ENCODE data around the gene GPC1.

Gene GPC1

GRCh38 chr2:240440704-240441320, 5.3 kb downstream of the GPC1 start:
- no peak for DNase-seq (ENCODE audit: low read depth in 1 of 2, low spot score in 1 of 2)

GRCh38 chr2:240441326-240441992, 6.0 kb downstream of the GPC1 start:
- DNase-seq (ENCODE audit: low read depth in 1 of 2, low spot score in 1 of 2): no peak

- DNase-seq (ENCODE audit: low read depth in 1 of 2, low spot score in 1 of 2): no peak
Measured at GRCh38 chr2:240441993-240442411, 6.5 kb downstream of the GPC1 start.

- DNase-seq (ENCODE audit: low read depth in 1 of 2, low spot score in 1 of 2): no peak
Measured at GRCh38 chr2:240442891-240443715, 7.6 kb downstream of the GPC1 start.

- DNase-seq (ENCODE audit: low read depth in 1 of 2, low spot score in 1 of 2): no peak
Measured at GRCh38 chr2:240443891-240444301, 8.4 kb downstream of the GPC1 start.

GRCh38 chr2:240444464-240444863, 9.0 kb downstream of the GPC1 start:
- DNase-seq (ENCODE audit: low read depth in 1 of 2, low spot score in 1 of 2): no peak

- DNase-seq (ENCODE audit: low read depth in 1 of 2, low spot score in 1 of 2): no peak
Measured at GRCh38 chr2:240445961-240446663, 10.6 kb downstream of the GPC1 start.

- DNase-seq (ENCODE audit: low read depth in 1 of 2, low spot score in 1 of 2): no peak
Measured at GRCh38 chr2:240446664-240447175, 11.3 kb downstream of the GPC1 start.

GRCh38 chr2:240447331-240447730, 11.9 kb downstream of the GPC1 start:
- DNase-seq (ENCODE audit: low read depth in 1 of 2, low spot score in 1 of 2): no peak

GRCh38 chr2:240447934-240448333, 12.5 kb downstream of the GPC1 start:
- no peak for DNase-seq (ENCODE audit: low read depth in 1 of 2, low spot score in 1 of 2)

- no peak for DNase-seq (ENCODE audit: low read depth in 1 of 2, low spot score in 1 of 2)
Measured at GRCh38 chr2:240448387-240449274, 13.2 kb downstream of the GPC1 start.

GRCh38 chr2:240449764-240450531, 14.5 kb downstream of the GPC1 start:
- DNase-seq (ENCODE audit: low read depth in 1 of 2, low spot score in 1 of 2): no peak

- DNase-seq (ENCODE audit: low read depth in 1 of 2, low spot score in 1 of 2): no peak
Measured at GRCh38 chr2:240450532-240451107, 15.2 kb downstream of the GPC1 start.

- no peak for DNase-seq (ENCODE audit: low read depth in 1 of 2, low spot score in 1 of 2)
Measured at GRCh38 chr2:240451108-240451611, 15.7 kb downstream of the GPC1 start.

- no peak for DNase-seq (ENCODE audit: low read depth in 1 of 2, low spot score in 1 of 2)
Measured at GRCh38 chr2:240451791-240452461, 16.5 kb downstream of the GPC1 start.

GRCh38 chr2:240452462-240453256, 17.2 kb downstream of the GPC1 start:
- no peak for DNase-seq (ENCODE audit: low read depth in 1 of 2, low spot score in 1 of 2)

- DNase-seq (ENCODE audit: low read depth in 1 of 2, low spot score in 1 of 2): no peak
Measured at GRCh38 chr2:240453461-240454105, 18.1 kb downstream of the GPC1 start.

Measured in stimulated activated CD4-positive, alpha-beta T cell treated with anti-CD3 and anti-CD28 coated beads, Interleukin-15, amount 100 ng/mL, for 1 hour (primary cell).